ENCODE measurements around the gene LSS. TPM values are rescaled to one million over a fixed set of nuclear protein-coding genes. Genes with fewer than 3 reads are reported as not detected.

Gene LSS
- total and polyA plus RNA-seq, 2 of the 8 experiments (the other 6 are each of a cell fraction or from before 2014, with no cell fraction given), result 96.1 to 123 TPM

GRCh38 chr21:46211376-46211775, 17.2 kb downstream of the LSS start:
- Histone ChIP-seq H2BK20ac (ENCODE audit: low read length) (no peak overlapping the region), H3K56ac (replicated peaks; ENCODE audit: insufficient read length, low read depth, low read length) (no peak overlapping the region), H2AK5ac (ENCODE audit: low read depth, low read length) (no peak overlapping the region), H3K79me1 (ENCODE audit: low read depth, low read length) (no peaks in the 10 kb centered on the region), H3K4me3 (ENCODE audit: extremely low read depth in 1 of 4, insufficient read depth in 2 of 4, low read depth in 3 of 4, low read length in 4 of 4) (no peak overlapping the region), H2BK12ac (ENCODE audit: low read depth, low read length) (no peak overlapping the region), H3K27me3 (replicated peaks in 1 of 4; ENCODE audit: control insufficient read depth in 3 of 4, extremely low read depth in 1 of 4, insufficient read depth in 3 of 4, low read length in 3 of 4) (no peaks in the 10 kb centered on the region), H3K4me2 (ENCODE audit: insufficient read depth in 1 of 2, low read depth in 2 of 2, low read length in 2 of 2) (no peak overlapping the region), H4K5ac (ENCODE audit: insufficient read length, low read depth, low read length) (no peak overlapping the region), H2AFZ (ENCODE audit: low read length) (no peak overlapping the region), H3K23me2 (ENCODE audit: low read depth, low read length) (no peaks in the 10 kb centered on the region), H3K4me1 (replicated peaks in 1 of 4; ENCODE audit: control insufficient read depth in 3 of 4, insufficient read depth in 4 of 4, low read length in 3 of 4) (no peaks in the 10 kb centered on the region), H4K91ac (replicated peaks; ENCODE audit: insufficient read length, low read length) (no peak overlapping the region), H3K9me3 (ENCODE audit: insufficient read depth in 2 of 2, low read depth in 1 of 2, low read length in 1 of 2) (no peaks in the 10 kb centered on the region), H2BK5ac (ENCODE audit: low read depth, low read length) (no peak overlapping the region), H2BK15ac (ENCODE audit: low read length) (no peak overlapping the region), H3K9ac (replicated peaks in 1 of 4; ENCODE audit: extremely low read depth in 1 of 4, low read depth in 3 of 4, low read length in 3 of 4) (no peak overlapping the region), H4K8ac (ENCODE audit: extremely low read depth, insufficient read depth, low read length) (no peak overlapping the region), H3K79me2 (ENCODE audit: control insufficient read depth in 1 of 2, insufficient read depth in 2 of 2, low read length in 2 of 2) (no peaks in the 10 kb centered on the region; a peak in 1 of 4 replicates), H2BK120ac (replicated peaks; ENCODE audit: low read depth, low read length) (no peak overlapping the region), H3K14ac (ENCODE audit: insufficient read length) (no peak overlapping the region), H4K20me1 (replicated peaks in 1 of 2; ENCODE audit: control insufficient read depth in 1 of 2, insufficient read depth in 2 of 2, low read length in 2 of 2) (peaks cover 7 to 32% of the 10 kb centered on the region in 2 experiments), H3K23ac (ENCODE audit: insufficient read length) (no peak overlapping the region), H3K36me3 (ENCODE audit: control insufficient read depth in 2 of 4, insufficient read depth in 4 of 4, low read length in 3 of 4) (peaks cover 5 to 30% (median 20%) of the 10 kb centered on the region in 4 experiments), H3K27ac (ENCODE audit: low read depth, low read length) (no peak overlapping the region), H3K18ac (ENCODE audit: extremely low read depth, low read length) (no peak overlapping the region), H3K4ac (replicated peaks; ENCODE audit: insufficient read length, low read depth, low read length) (no peak overlapping the region)
- TF ChIP-seq SP4 (IDR thresholded peaks at IDR 0.05; ENCODE audit: low read length), result no peak
- no peak for TF ChIP-seq SIN3A (conservative IDR thresholded peaks at IDR 0.05 in 1 of 2, IDR thresholded peaks at IDR 0.05 in 1 of 2; ENCODE audit: low read depth in 1 of 2, low read length in 2 of 2)
- TF ChIP-seq MAFK (IDR thresholded peaks at IDR 0.05; ENCODE audit: low read depth, low read length), result no peak
- no peak for TF ChIP-seq TAF1 (IDR thresholded peaks at IDR 0.05; ENCODE audit: low read depth, low read length)
- no peak for TF ChIP-seq HDAC2 (IDR thresholded peaks at IDR 0.05; ENCODE audit: borderline replicate concordance in 1 of 2, low read depth in 2 of 2, low read length in 2 of 2)
- no peak for TF ChIP-seq TEAD4 (IDR thresholded peaks at IDR 0.05; ENCODE audit: low read depth, low read length)
- TF ChIP-seq TBP (IDR thresholded peaks at IDR 0.05; ENCODE audit: low read depth, low read length), result no peak
- TF ChIP-seq CHD2 (IDR thresholded peaks at IDR 0.05; ENCODE audit: low read length), result no peak
- no peak for TF ChIP-seq ZNF274 (IDR thresholded peaks at IDR 0.05; ENCODE audit: borderline replicate concordance, extremely low read depth, low read length)
- TF ChIP-seq YY1 (IDR thresholded peaks at IDR 0.05; ENCODE audit: low read depth, low read length), result no peak
- no peak for TF ChIP-seq CEBPB (IDR thresholded peaks at IDR 0.05; ENCODE audit: low read depth, low read length)
- TF ChIP-seq EGR1 (IDR thresholded peaks at IDR 0.05; ENCODE audit: borderline replicate concordance, low read depth, low read length), result no peak
- DNase-seq (ENCODE audit: low read depth in 1 of 2, low spot score in 2 of 2) (no peak), FAIRE-seq (no peak)
- ChIA-PET CTCF (ENCODE audit: partially characterized antibody) (interaction anchor here (0.5 to 1.9 kb wide), 6 partner anchors 9 to 239 kb away, joined by 3 to 7 read pairs (median 3); no protein-coding TSS in a partner anchor), POLR2A (ENCODE audit: partially characterized antibody) (interaction anchor here (1.0 kb wide), 1 partner anchor 69 kb away, joined by 3 read pairs; no protein-coding TSS in a partner anchor)
- 93% methylated on average over 7 of the region's 7 CpGs; no CpG with 5 or more reads in 1 of the 2 experiments for WGBS, 2 experiments (ENCODE audit: extremely low coverage in 1 of 2, insufficient coverage in 1 of 2, insufficient read length in 1 of 2, insufficient replicate concordance in 2 of 2, low coverage in 1 of 2, low lambda C conversion rate in 2 of 2, missing lambda C conversion rate in 1 of 2)

All from H1 (cell line).